Sigmoid colon (tissue), 7 donors: ENCODE measurements around the gene CASKIN2. TPM values are rescaled to one million over a fixed set of nuclear protein-coding genes. Genes with fewer than 3 reads are reported as not detected.

Experiments used
- DNase-seq: peaks from one replicate; pipeline ENCODE4 v3.0.0-alpha.2; 2019
- H3K27ac ChIP-seq, 4 donors: fragments of 200-600 bp; sonication (generic); one replicate each; pipeline ENCODE4 v1.5.1; 2016 to 2019; ENCODE audit warnings: mild to moderate bottlenecking in 1 of 4
- H3K27me3 ChIP-seq, 3 donors: fragments of 200-600 bp; sonication (generic); one replicate each; pipeline ENCODE4 v1.5.1; 2019; ENCODE audit warnings: mild to moderate bottlenecking in 1 of 3
- H3K36me3 ChIP-seq, 4 donors: fragments of 200-600 bp; sonication (generic); one replicate each; pipeline ENCODE4 v1.5.1; 2016 to 2019
- H3K4me1 ChIP-seq, 4 donors: fragments of 200-600 bp; sonication (generic); one replicate each; pipeline ENCODE4 v1.5.1; 2017 to 2019
- H3K4me3 ChIP-seq, 4 donors: fragments of 200-600 bp; sonication (generic); one replicate each; pipeline ENCODE4 v1.5.1; 2017 to 2019; ENCODE audit warnings: mild to moderate bottlenecking in 2 of 4, moderate library complexity in 1 of 4
- H3K9me3 ChIP-seq, 4 donors: fragments of 200-600 bp in 3 of 4; sonication (generic) in 3 of 4; one replicate each; pipeline versions ENCODE4 v1.5.1 to v1.6.1; 2013 to 2019
- CTCF ChIP-seq, 4 experiments: fragments of 450-650 bp in 3 of 4; fragments of 200-600 bp in 1 of 4; IDR thresholded peaks; one replicate each; pipeline ENCODE4 v1.5.1; 2016 to 2019; ENCODE audit warnings: antibody characterized with exemption in 4 of 4, mild to moderate bottlenecking in 3 of 4, moderate library complexity in 2 of 4
- EP300 ChIP-seq, 4 donors: sonication (generic); formaldehyde crosslinking; IDR thresholded peaks; one replicate each; pipeline ENCODE4 v1.6.1; 2017; ENCODE audit warnings: antibody characterized with exemption in 4 of 4
- POLR2A ChIP-seq, 2 donors: fragments of 450-650 bp; IDR thresholded peaks; one replicate each; pipeline ENCODE4 v1.6.1; 2016; ENCODE audit warnings: antibody characterized with exemption in 2 of 2, mild to moderate bottlenecking in 2 of 2, moderate library complexity in 2 of 2
- POLR2AphosphoS5 ChIP-seq, 4 donors: sonication (generic); formaldehyde crosslinking; IDR thresholded peaks; one replicate each; pipeline ENCODE4 v1.6.1; 2017; ENCODE audit warnings: antibody characterized with exemption in 4 of 4
- WGBS, 2 donors: extraction: QIAGEN DNeasy Blood & Tissue Kit; methylation state at CpG; one replicate each; pipeline ENCODE4 v1.1.7; 2013; 5-methylcytosine and 5-hydroxymethylcytosine counted together
- intact Hi-C: fragments of 100-400 bp; cut with DNase I; formaldehyde crosslinking; loops from one replicate; pipeline ENCODE4 v1.15.1; 2023
- polyA plus RNA-seq, 3 donors: library from polyadenylated mRNA; stranded (reverse); fragments of 200-250 nt; gene quantifications; one replicate each; pipeline ENCODE4 v1.2.3, GENCODE V29; 2013
- total RNA-seq, 4 donors: library from RNA; depleted of rRNA; stranded (reverse); fragments of >200 nt; gene quantifications; one replicate each; pipeline ENCODE4 v1.1.0, GENCODE V29; 2016
- donor health status: healthy with polysubstance abuse.
- donor health status: Bipolar disorder and iron deficiency.
- donor health status: healthy.

The CASKIN2 gene
- total and polyA plus RNA-seq, 7 donors = 4.8 to 14.7 (median 10.2) TPM

GRCh38 chr17:75557075-75557851 lies 41.9 kb upstream of the CASKIN2 start:
- no peak for DNase-seq
- no peaks in the 10 kb centered on the region for H3K36me3 ChIP-seq
- peaks cover 0 to 19% (median 15%) of the 10 kb centered on the region in 4 donors for H3K4me1 ChIP-seq
- no peak for TF ChIP-seq CTCF (IDR thresholded peaks at IDR 0.05)
- no peak for TF ChIP-seq POLR2A (IDR thresholded peaks at IDR 0.05)
- no peak overlapping the region for H3K4me3 ChIP-seq
- no peaks in the 10 kb centered on the region for H3K27me3 ChIP-seq
- intact Hi-C loops = no loop called here
- no peaks in the 10 kb centered on the region for H3K9me3 ChIP-seq
- WGBS, 2 donors = 14 to 51% methylated on average over 15 of the region's 15 CpGs
- no peak overlapping the region for H3K27ac ChIP-seq

- H3K4me3 ChIP-seq = no peak overlapping the region
- H3K9me3 ChIP-seq = no peaks in the 10 kb centered on the region
- intact Hi-C loops = no loop called here
- H3K27ac ChIP-seq = no peak overlapping the region
- WGBS, 2 donors = 65 to 85% methylated on average over 21 of the region's 21 CpGs
- H3K4me1 ChIP-seq = peaks cover 0 to 19% (median 15%) of the 10 kb centered on the region in 4 donors
- DNase-seq = no peak
- TF ChIP-seq POLR2AphosphoS5 (IDR thresholded peaks at IDR 0.05) (no peak), EP300 (IDR thresholded peaks at IDR 0.05) (no peak), CTCF (IDR thresholded peaks at IDR 0.05) (no peak), POLR2A (IDR thresholded peaks at IDR 0.05) (no peak)
- H3K36me3 ChIP-seq = no peaks in the 10 kb centered on the region
- no peaks in the 10 kb centered on the region for H3K27me3 ChIP-seq
Observed at GRCh38 chr17:75555679-75556153, 40.4 kb upstream of the CASKIN2 start.

- no peaks in the 10 kb centered on the region for H3K9me3 ChIP-seq
- no peak overlapping the region for H3K27ac ChIP-seq
- TF ChIP-seq POLR2A (IDR thresholded peaks at IDR 0.05) (no peak), EP300 (IDR thresholded peaks at IDR 0.05) (no peak), POLR2AphosphoS5 (IDR thresholded peaks at IDR 0.05) (no peak), CTCF (IDR thresholded peaks at IDR 0.05) (no peak)
- no peaks in the 10 kb centered on the region for H3K27me3 ChIP-seq
- peaks cover 0 to 19% (median 15%) of the 10 kb centered on the region in 4 donors for H3K4me1 ChIP-seq
- intact Hi-C loops = no loop called here
- H3K36me3 ChIP-seq = no peaks in the 10 kb centered on the region
- no peak overlapping the region for H3K4me3 ChIP-seq
- 86 to 88% methylated on average over 8 of the region's 8 CpGs for WGBS, 2 donors
- no peak for DNase-seq
Observed at GRCh38 chr17:75553295-75554110, 38.2 kb upstream of the CASKIN2 start.

- no peaks in the 10 kb centered on the region for H3K36me3 ChIP-seq
- 84 to 88% methylated on average over 14 of the region's 14 CpGs for WGBS, 2 donors
- no peaks in the 10 kb centered on the region for H3K9me3 ChIP-seq
- intact Hi-C loops = no loop called here
- DNase-seq = no peak
- H3K27ac ChIP-seq = no peak overlapping the region
- peaks cover 0 to 19% (median 15%) of the 10 kb centered on the region in 4 donors for H3K4me1 ChIP-seq
- H3K27me3 ChIP-seq = no peaks in the 10 kb centered on the region
- H3K4me3 ChIP-seq = no peak overlapping the region
- TF ChIP-seq CTCF (IDR thresholded peaks at IDR 0.05) (no peak), EP300 (IDR thresholded peaks at IDR 0.05) (no peak), POLR2A (IDR thresholded peaks at IDR 0.05) (no peak), POLR2AphosphoS5 (IDR thresholded peaks at IDR 0.05) (no peak)
Observed at GRCh38 chr17:75552425-75553294, 37.3 kb upstream of the CASKIN2 start.
